GM20000 (cell line): ENCODE measurements around the gene COL4A6.

Source experiments
- DNase-seq: peaks from one replicate; pipeline ENCODE4 v3.0.0; 2012; ENCODE audit warnings: low spot score
- CTCF ChIP-seq: IDR thresholded peaks from 2 replicates; pipeline ENCODE4 v1.5.1; 2012; ENCODE audit warnings: mild to moderate bottlenecking, control low read depth; ENCODE audit errors: extremely low read depth, missing control alignments

COL4A6 gene

GRCh38 chrX:108347800-108348199, 90.4 kb downstream of the COL4A6 start:
- TF ChIP-seq CTCF, result no peak
- DNase-seq, result no peak

- no peak for DNase-seq
- TF ChIP-seq CTCF, result no peak
Measured at GRCh38 chrX:108344216-108344615, 94.0 kb downstream of the COL4A6 start.

- no peak for DNase-seq
- no peak for TF ChIP-seq CTCF
Measured at GRCh38 chrX:108341947-108342346, 96.3 kb downstream of the COL4A6 start.

GRCh38 chrX:108332281-108332680, 105.9 kb downstream of the COL4A6 start:
- TF ChIP-seq CTCF, result no peak
- no peak for DNase-seq

- no peak for TF ChIP-seq CTCF
- DNase-seq, result no peak
Measured at GRCh38 chrX:108331126-108331909, 106.9 kb downstream of the COL4A6 start.

- no peak for TF ChIP-seq CTCF
- no peak for DNase-seq
Measured at GRCh38 chrX:108323751-108324150, 114.5 kb downstream of the COL4A6 start.

GRCh38 chrX:108322234-108322633, 116.0 kb downstream of the COL4A6 start:
- no peak for TF ChIP-seq CTCF
- DNase-seq, result no peak
